ENCODE results near the gene GSTM5. TPM values are rescaled to one million over a fixed set of nuclear protein-coding genes. Genes with fewer than 3 reads are reported as not detected.

Gene GSTM5
- total and polyA plus RNA-seq, 2 of the 4 experiments (the other 2 are of a cell fraction): 0.36 to 1.2 TPM

DNA sequence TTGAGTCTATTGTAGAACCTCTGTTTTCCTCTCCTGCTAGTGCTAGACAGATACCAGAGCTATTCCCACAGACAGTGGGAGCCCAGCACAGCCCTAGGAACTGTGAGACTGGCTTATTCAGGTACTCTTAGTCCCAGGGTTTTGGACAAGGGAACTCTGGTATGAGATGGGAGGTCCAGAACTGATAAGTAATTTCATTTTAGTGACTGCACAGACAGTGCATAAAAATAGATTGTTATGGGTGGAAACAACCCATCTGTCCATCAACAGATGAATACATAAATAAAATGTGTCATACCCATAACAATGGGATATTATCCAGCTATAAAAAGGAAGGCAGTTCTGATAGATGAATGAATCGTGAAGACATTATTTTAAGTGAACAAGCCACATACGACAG, 42.7 kb downstream of the GSTM5 start:
- Histone ChIP-seq H2BK15ac (ENCODE audit: low read depth, low read length) (no peak overlapping the region), H3K56ac (ENCODE audit: extremely low read depth, insufficient read depth, low read length) (no peak overlapping the region), H2AK9ac (replicated peaks; ENCODE audit: low read depth, low read length, poor library complexity) (no peak overlapping the region), H3K4me3 (ENCODE audit: insufficient read depth, low read depth, low read length) (no peak overlapping the region), H3K36me3 (ENCODE audit: control insufficient read depth, insufficient read depth, low read length) (no peaks in the 10 kb centered on the region), H4K91ac (ENCODE audit: insufficient read depth, low read depth, low read length) (no peak overlapping the region), H2BK5ac (ENCODE audit: low read depth, low read length, poor library complexity, severe bottlenecking) (no peak overlapping the region), H3K4me1 (ENCODE audit: control insufficient read depth, insufficient read depth, low read length) (no peaks in the 10 kb centered on the region), H3K79me1 (ENCODE audit: low read depth in 1 of 2, low read length in 2 of 2) (no peaks in the 10 kb centered on the region), H4K5ac (ENCODE audit: low read depth, low read length) (no peak overlapping the region), H3K23ac (ENCODE audit: low read depth, low read length) (no peak overlapping the region), H3K9ac (ENCODE audit: low read depth, low read length) (no peak overlapping the region), H2BK20ac (ENCODE audit: low read depth, low read length) (no peak overlapping the region), H3K9me1 (ENCODE audit: insufficient read depth, low read length) (no peaks in the 10 kb centered on the region), H2BK120ac (ENCODE audit: low read depth, low read length) (no peak overlapping the region), H3K4me2 (ENCODE audit: low read depth, low read length) (no peak overlapping the region), H4K8ac (ENCODE audit: low read depth in 2 of 2, low read length in 2 of 2) (no peak overlapping the region), H3K14ac (replicated peaks; ENCODE audit: low read depth, low read length) (no peak overlapping the region), H3K27me3 (ENCODE audit: control insufficient read depth, insufficient read depth, low read length) (peaks cover 29% of the 10 kb centered on the region), H2AFZ (replicated peaks; ENCODE audit: low read length, poor library complexity) (no peak overlapping the region), H2AK5ac (ENCODE audit: low read depth, low read length) (no peak overlapping the region), H3K27ac (ENCODE audit: insufficient read depth, low read length) (no peak overlapping the region), H3K9me3 (ENCODE audit: control insufficient read depth, insufficient read depth, low read length) (no peaks in the 10 kb centered on the region), H3K18ac (ENCODE audit: low read depth, low read length) (no peak overlapping the region), H4K20me1 (ENCODE audit: insufficient read depth, low read length) (no peaks in the 10 kb centered on the region), H3K4ac (ENCODE audit: low read depth, low read length) (no peak overlapping the region)
- ChIA-PET POLR2A (ENCODE audit: unreplicated experiment) (no interaction called here), CTCF (no interaction called here)
- intact Hi-C loops (cut with micrococcal nuclease): no loop called here
- DNase-seq (no peak), ATAC-seq (ENCODE audit: low read depth) (no peak)
- no peak for TF ChIP-seq RCOR1 (IDR thresholded peaks at IDR 0.05; ENCODE audit: insufficient replicate concordance, low read length)
- TF ChIP-seq BHLHE40 (IDR thresholded peaks at IDR 0.05; ENCODE audit: low read depth, low read length): no peak
- TF ChIP-seq POLR2A (IDR thresholded peaks at IDR 0.05; ENCODE audit: low read depth, low read length): no peak
- no peak for TF ChIP-seq FOS (IDR thresholded peaks at IDR 0.05; ENCODE audit: low read depth, low read length)
- TF ChIP-seq, protein P1, sequence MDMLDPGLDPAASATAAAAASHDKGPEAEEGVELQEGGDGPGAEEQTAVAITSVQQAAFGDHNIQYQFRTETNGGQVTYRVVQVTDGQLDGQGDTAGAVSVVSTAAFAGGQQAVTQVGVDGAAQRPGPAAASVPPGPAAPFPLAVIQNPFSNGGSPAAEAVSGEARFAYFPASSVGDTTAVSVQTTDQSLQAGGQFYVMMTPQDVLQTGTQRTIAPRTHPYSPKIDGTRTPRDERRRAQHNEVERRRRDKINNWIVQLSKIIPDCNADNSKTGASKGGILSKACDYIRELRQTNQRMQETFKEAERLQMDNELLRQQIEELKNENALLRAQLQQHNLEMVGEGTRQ (IDR thresholded peaks at IDR 0.05; ENCODE audit: low read depth, low read length): no peak
- no peak for TF ChIP-seq NFE2L2 (IDR thresholded peaks at IDR 0.05; ENCODE audit: low read depth, low read length)
- TF ChIP-seq SMC3 (IDR thresholded peaks at IDR 0.05; ENCODE audit: low read depth, low read length): no peak
- no peak for TF ChIP-seq CTCF (conservative IDR thresholded peaks at IDR 0.05; ENCODE audit: low read depth, low read length)
- TF ChIP-seq RFX5 (IDR thresholded peaks at IDR 0.05; ENCODE audit: low read depth, low read length): no peak
- TF ChIP-seq, protein P2, sequence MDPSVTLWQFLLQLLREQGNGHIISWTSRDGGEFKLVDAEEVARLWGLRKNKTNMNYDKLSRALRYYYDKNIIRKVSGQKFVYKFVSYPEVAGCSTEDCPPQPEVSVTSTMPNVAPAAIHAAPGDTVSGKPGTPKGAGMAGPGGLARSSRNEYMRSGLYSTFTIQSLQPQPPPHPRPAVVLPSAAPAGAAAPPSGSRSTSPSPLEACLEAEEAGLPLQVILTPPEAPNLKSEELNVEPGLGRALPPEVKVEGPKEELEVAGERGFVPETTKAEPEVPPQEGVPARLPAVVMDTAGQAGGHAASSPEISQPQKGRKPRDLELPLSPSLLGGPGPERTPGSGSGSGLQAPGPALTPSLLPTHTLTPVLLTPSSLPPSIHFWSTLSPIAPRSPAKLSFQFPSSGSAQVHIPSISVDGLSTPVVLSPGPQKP (IDR thresholded peaks at IDR 0.05; ENCODE audit: borderline replicate concordance, low read depth, low read length): no peak
- TF ChIP-seq RAD21 (IDR thresholded peaks at IDR 0.05; ENCODE audit: low read length): no peak
- no peak for TF ChIP-seq MAZ (IDR thresholded peaks at IDR 0.05; ENCODE audit: borderline replicate concordance, low read depth, low read length)
- TF ChIP-seq CEBPB (IDR thresholded peaks at IDR 0.05; ENCODE audit: low read depth, low read length): no peak
- no CpG with 5 or more reads among the region's 2 CpGs for WGBS, 2 experiments (ENCODE audit: extremely low coverage in 2 of 2, insufficient read length in 1 of 2)
- dilution Hi-C loops (cut with HindIII; ENCODE audit: low sequenced_read_pairs, unreplicated experiment): no loop called here
- no TSS peak for BruUV-seq (replicated peaks)
- in situ Hi-C loops (cut with MboI; ENCODE audit: low sequenced_read_pairs): no loop called here
